IPS-20b (cell line): ENCODE results near the gene EXOSC7.

Experiments
- H3K27ac ChIP-seq: one replicate; pipeline ENCODE4 v1.5.1; 2013; ENCODE audit warnings: low read length
- H3K27me3 ChIP-seq: 2 replicates; pipeline ENCODE4 v1.6.1; 2013; ENCODE audit warnings: mild to moderate bottlenecking, low read length, inconsistent platforms; ENCODE audit not compliant: insufficient read depth
- H3K36me3 ChIP-seq: 2 replicates; pipeline ENCODE4 v1.6.1; 2013; ENCODE audit warnings: low read depth, mild to moderate bottlenecking, inconsistent platforms, low read length, moderate library complexity; ENCODE audit not compliant: insufficient read depth
- H3K4me1 ChIP-seq: 2 replicates; pipeline ENCODE4 v1.6.1; 2013; ENCODE audit warnings: mild to moderate bottlenecking, control low read depth, inconsistent platforms, low read length, moderate library complexity; ENCODE audit not compliant: insufficient read depth
- H3K4me3 ChIP-seq: 2 replicates; pipeline ENCODE4 v1.5.1; 2013; ENCODE audit warnings: mild to moderate bottlenecking, low read length, inconsistent platforms
- H3K9ac ChIP-seq: 2 replicates; pipeline ENCODE4 v1.6.1; 2013; ENCODE audit warnings: low read depth, mild to moderate bottlenecking, inconsistent platforms, low read length, moderate library complexity
- H3K9me3 ChIP-seq: 2 replicates; pipeline ENCODE4 v1.6.1; 2013; ENCODE audit warnings: mild to moderate bottlenecking, low read depth, low read length, inconsistent platforms; ENCODE audit not compliant: insufficient read depth

Gene EXOSC7

GRCh38 chr3:44996556-44996969 lies 20.5 kb downstream of the EXOSC7 start:
- Histone ChIP-seq H3K36me3 (peaks cover 92% of the 10 kb centered on the region), H3K9ac (no peak overlapping the region), H3K4me3 (no peak overlapping the region), H3K27me3 (no peaks in the 10 kb centered on the region), H3K4me1 (peaks cover 20% of the 10 kb centered on the region), H3K27ac (no peak overlapping the region), H3K9me3 (no peaks in the 10 kb centered on the region)

GRCh38 chr3:44999782-45000181 lies 23.7 kb downstream of the EXOSC7 start:
- H3K4me1 ChIP-seq, result no peaks in the 10 kb centered on the region
- no peaks in the 10 kb centered on the region for H3K27me3 ChIP-seq
- H3K27ac ChIP-seq, result no peak overlapping the region
- no peak overlapping the region for H3K4me3 ChIP-seq
- H3K36me3 ChIP-seq, result peaks cover 95% of the 10 kb centered on the region
- H3K9me3 ChIP-seq, result peaks cover 3% of the 10 kb centered on the region
- no peak overlapping the region for H3K9ac ChIP-seq

- no peak overlapping the region for H3K27ac ChIP-seq
- peaks cover 97% of the 10 kb centered on the region for H3K36me3 ChIP-seq
- no peaks in the 10 kb centered on the region for H3K4me1 ChIP-seq
- no peak overlapping the region for H3K4me3 ChIP-seq
- H3K9me3 ChIP-seq, result peaks cover 8% of the 10 kb centered on the region
- H3K27me3 ChIP-seq, result no peaks in the 10 kb centered on the region
- no peak overlapping the region for H3K9ac ChIP-seq
These were observed 24.8 kb downstream of the EXOSC7 start for GRCh38 chr3:45000823-45001222.

GRCh38 chr3:45001738-45002137 lies 25.7 kb downstream of the EXOSC7 start:
- H3K9ac ChIP-seq, result no peak overlapping the region
- H3K9me3 ChIP-seq, result peaks cover 8% of the 10 kb centered on the region
- H3K36me3 ChIP-seq, result peaks cover 90% of the 10 kb centered on the region
- no peaks in the 10 kb centered on the region for H3K27me3 ChIP-seq
- H3K27ac ChIP-seq, result no peak overlapping the region
- no peak overlapping the region for H3K4me3 ChIP-seq
- H3K4me1 ChIP-seq, result no peaks in the 10 kb centered on the region

GRCh38 chr3:45002139-45002660 lies 26.2 kb downstream of the EXOSC7 start:
- H3K36me3 ChIP-seq, result peaks cover 90% of the 10 kb centered on the region
- no peaks in the 10 kb centered on the region for H3K4me1 ChIP-seq
- H3K4me3 ChIP-seq, result no peak overlapping the region
- H3K9ac ChIP-seq, result no peak overlapping the region
- peaks cover 8% of the 10 kb centered on the region for H3K9me3 ChIP-seq
- H3K27me3 ChIP-seq, result no peaks in the 10 kb centered on the region
- no peak overlapping the region for H3K27ac ChIP-seq

- Histone ChIP-seq H3K4me3 (no peak overlapping the region), H3K9me3 (peaks cover 8% of the 10 kb centered on the region), H3K36me3 (peaks cover 90% of the 10 kb centered on the region), H3K9ac (no peak overlapping the region), H3K27me3 (no peaks in the 10 kb centered on the region), H3K27ac (no peak overlapping the region), H3K4me1 (no peaks in the 10 kb centered on the region)
These were observed 26.7 kb downstream of the EXOSC7 start for GRCh38 chr3:45002720-45003119.

- Histone ChIP-seq H3K36me3 (peaks cover 90% of the 10 kb centered on the region), H3K9ac (no peak overlapping the region), H3K4me1 (no peaks in the 10 kb centered on the region), H3K27ac (no peak overlapping the region), H3K4me3 (no peak overlapping the region), H3K27me3 (no peaks in the 10 kb centered on the region), H3K9me3 (peaks cover 8% of the 10 kb centered on the region)
These were observed 27.4 kb downstream of the EXOSC7 start for GRCh38 chr3:45003406-45003805.

GRCh38 chr3:45003859-45004258 lies 27.8 kb downstream of the EXOSC7 start:
- Histone ChIP-seq H3K27ac (no peak overlapping the region), H3K9ac (no peak overlapping the region), H3K9me3 (peaks cover 8% of the 10 kb centered on the region), H3K27me3 (no peaks in the 10 kb centered on the region), H3K4me1 (no peaks in the 10 kb centered on the region), H3K36me3 (peaks cover 90% of the 10 kb centered on the region), H3K4me3 (no peak overlapping the region)

GRCh38 chr3:45007091-45007490 lies 31.0 kb downstream of the EXOSC7 start:
- no peak overlapping the region for H3K27ac ChIP-seq
- H3K9ac ChIP-seq, result no peak overlapping the region
- peaks cover 8% of the 10 kb centered on the region for H3K9me3 ChIP-seq
- no peaks in the 10 kb centered on the region for H3K27me3 ChIP-seq
- peaks cover 81% of the 10 kb centered on the region for H3K36me3 ChIP-seq
- H3K4me3 ChIP-seq, result no peak overlapping the region
- H3K4me1 ChIP-seq, result no peaks in the 10 kb centered on the region

GRCh38 chr3:45008117-45008516 lies 32.1 kb downstream of the EXOSC7 start:
- H3K4me3 ChIP-seq, result no peak overlapping the region
- peaks cover 8% of the 10 kb centered on the region for H3K9me3 ChIP-seq
- peaks cover 81% of the 10 kb centered on the region for H3K36me3 ChIP-seq
- no peak overlapping the region for H3K27ac ChIP-seq
- no peaks in the 10 kb centered on the region for H3K4me1 ChIP-seq
- H3K27me3 ChIP-seq, result no peaks in the 10 kb centered on the region
- H3K9ac ChIP-seq, result no peak overlapping the region

GRCh38 chr3:45009868-45010267 lies 33.8 kb downstream of the EXOSC7 start:
- Histone ChIP-seq H3K9me3 (peaks cover 4% of the 10 kb centered on the region), H3K9ac (no peak overlapping the region), H3K27me3 (no peaks in the 10 kb centered on the region), H3K4me1 (no peaks in the 10 kb centered on the region), H3K36me3 (peaks cover 73% of the 10 kb centered on the region), H3K27ac (no peak overlapping the region), H3K4me3 (no peak overlapping the region)

- H3K9me3 ChIP-seq, result no peaks in the 10 kb centered on the region
- no peak overlapping the region for H3K4me3 ChIP-seq
- no peaks in the 10 kb centered on the region for H3K27me3 ChIP-seq
- peaks cover 3% of the 10 kb centered on the region for H3K4me1 ChIP-seq
- H3K27ac ChIP-seq, result no peak overlapping the region
- no peak overlapping the region for H3K9ac ChIP-seq
- peaks cover 67% of the 10 kb centered on the region for H3K36me3 ChIP-seq
These were observed 34.8 kb downstream of the EXOSC7 start for GRCh38 chr3:45010811-45011333.
